Gastrocnemius medialis (tissue), 4 donors: ENCODE measurements around the gene HMCN2.

Source experiments
- POLR2A ChIP-seq, 2 donors: fragments of 450-650 bp; IDR thresholded peaks; one replicate each; pipeline ENCODE4 v1.6.1; 2017; ENCODE audit warnings: antibody characterized with exemption in 2 of 2, mild to moderate bottlenecking in 2 of 2, moderate library complexity in 2 of 2
- TF ChIP-seq, protein P1 (sequence below), 5 experiments: fragments of 450-650 bp in 3 of 5; fragments of 200-600 bp in 2 of 5; sonication (generic) in 2 of 5; IDR thresholded peaks in 4 of 5; conservative IDR thresholded peaks in 1 of 5; 1 replicate in 4 of 5; 2 replicates in 1 of 5; pipeline ENCODE4 v1.5.1; 2016 to 2019; ENCODE audit warnings: antibody characterized with exemption in 5 of 5, mild to moderate bottlenecking in 3 of 5, moderate library complexity in 3 of 5

- TF ChIP-seq, protein P1, sequence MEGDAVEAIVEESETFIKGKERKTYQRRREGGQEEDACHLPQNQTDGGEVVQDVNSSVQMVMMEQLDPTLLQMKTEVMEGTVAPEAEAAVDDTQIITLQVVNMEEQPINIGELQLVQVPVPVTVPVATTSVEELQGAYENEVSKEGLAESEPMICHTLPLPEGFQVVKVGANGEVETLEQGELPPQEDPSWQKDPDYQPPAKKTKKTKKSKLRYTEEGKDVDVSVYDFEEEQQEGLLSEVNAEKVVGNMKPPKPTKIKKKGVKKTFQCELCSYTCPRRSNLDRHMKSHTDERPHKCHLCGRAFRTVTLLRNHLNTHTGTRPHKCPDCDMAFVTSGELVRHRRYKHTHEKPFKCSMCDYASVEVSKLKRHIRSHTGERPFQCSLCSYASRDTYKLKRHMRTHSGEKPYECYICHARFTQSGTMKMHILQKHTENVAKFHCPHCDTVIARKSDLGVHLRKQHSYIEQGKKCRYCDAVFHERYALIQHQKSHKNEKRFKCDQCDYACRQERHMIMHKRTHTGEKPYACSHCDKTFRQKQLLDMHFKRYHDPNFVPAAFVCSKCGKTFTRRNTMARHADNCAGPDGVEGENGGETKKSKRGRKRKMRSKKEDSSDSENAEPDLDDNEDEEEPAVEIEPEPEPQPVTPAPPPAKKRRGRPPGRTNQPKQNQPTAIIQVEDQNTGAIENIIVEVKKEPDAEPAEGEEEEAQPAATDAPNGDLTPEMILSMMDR (IDR thresholded peaks at IDR 0.05 in 4 of 5, conservative IDR thresholded peaks at IDR 0.05 in 1 of 5): no peak
- no peak for TF ChIP-seq POLR2A (IDR thresholded peaks at IDR 0.05)
Measured at GRCh38 chr9:130368631-130369103, 103.1 kb downstream of the HMCN2 start.
